ENCODE data around the gene NUP133.

DNA sequence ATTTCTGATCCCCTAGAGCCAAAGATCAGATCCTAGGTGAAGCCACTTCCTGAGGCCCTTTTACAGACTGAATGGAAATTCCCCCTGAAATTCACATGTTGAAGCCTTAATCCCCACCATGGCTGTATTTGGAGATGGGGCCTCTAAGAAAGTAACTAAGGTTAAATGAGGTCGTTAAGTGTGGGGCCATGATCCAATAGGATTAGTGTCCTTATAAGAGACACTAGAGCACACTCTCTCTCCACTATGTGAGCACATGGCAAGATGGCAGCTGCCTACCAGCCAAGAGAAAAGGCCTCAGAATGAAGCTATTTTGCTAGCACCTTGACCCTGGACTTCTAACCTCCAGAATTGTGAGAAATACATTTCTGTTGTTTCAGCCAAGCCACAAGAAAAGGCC lies 36.4 kb upstream of the NUP133 start:
- TF ChIP-seq MYC (IDR thresholded peaks at IDR 0.05; ENCODE audit: low read depth, low read length) = no peak
- no peak for TF ChIP-seq EZH2 (IDR thresholded peaks at IDR 0.05; ENCODE audit: borderline replicate concordance, low read depth, low read length, severe bottlenecking)
- no peak for TF ChIP-seq JUN (IDR thresholded peaks at IDR 0.05; ENCODE audit: borderline replicate concordance, insufficient read depth, insufficient read length, low read depth)
- TF ChIP-seq POLR2A (IDR thresholded peaks at IDR 0.05; ENCODE audit: low read depth, low read length) = no peak
- TF ChIP-seq, protein P1, sequence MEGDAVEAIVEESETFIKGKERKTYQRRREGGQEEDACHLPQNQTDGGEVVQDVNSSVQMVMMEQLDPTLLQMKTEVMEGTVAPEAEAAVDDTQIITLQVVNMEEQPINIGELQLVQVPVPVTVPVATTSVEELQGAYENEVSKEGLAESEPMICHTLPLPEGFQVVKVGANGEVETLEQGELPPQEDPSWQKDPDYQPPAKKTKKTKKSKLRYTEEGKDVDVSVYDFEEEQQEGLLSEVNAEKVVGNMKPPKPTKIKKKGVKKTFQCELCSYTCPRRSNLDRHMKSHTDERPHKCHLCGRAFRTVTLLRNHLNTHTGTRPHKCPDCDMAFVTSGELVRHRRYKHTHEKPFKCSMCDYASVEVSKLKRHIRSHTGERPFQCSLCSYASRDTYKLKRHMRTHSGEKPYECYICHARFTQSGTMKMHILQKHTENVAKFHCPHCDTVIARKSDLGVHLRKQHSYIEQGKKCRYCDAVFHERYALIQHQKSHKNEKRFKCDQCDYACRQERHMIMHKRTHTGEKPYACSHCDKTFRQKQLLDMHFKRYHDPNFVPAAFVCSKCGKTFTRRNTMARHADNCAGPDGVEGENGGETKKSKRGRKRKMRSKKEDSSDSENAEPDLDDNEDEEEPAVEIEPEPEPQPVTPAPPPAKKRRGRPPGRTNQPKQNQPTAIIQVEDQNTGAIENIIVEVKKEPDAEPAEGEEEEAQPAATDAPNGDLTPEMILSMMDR (IDR thresholded peaks at IDR 0.05; ENCODE audit: extremely low read depth in 1 of 2, insufficient read depth in 1 of 2, low read depth in 1 of 2, low read length in 2 of 2) = no peak
- no peak for TF ChIP-seq GATA2 (IDR thresholded peaks at IDR 0.05; ENCODE audit: insufficient read depth, insufficient read length, low read depth, low read length)
- no peak for TF ChIP-seq FOS (IDR thresholded peaks at IDR 0.05; ENCODE audit: borderline replicate concordance, insufficient read depth, low read length)
- TF ChIP-seq POLR2AphosphoS5 (IDR thresholded peaks at IDR 0.05; ENCODE audit: insufficient read depth, low read depth, low read length) = no peak
- TF ChIP-seq, protein P2, sequence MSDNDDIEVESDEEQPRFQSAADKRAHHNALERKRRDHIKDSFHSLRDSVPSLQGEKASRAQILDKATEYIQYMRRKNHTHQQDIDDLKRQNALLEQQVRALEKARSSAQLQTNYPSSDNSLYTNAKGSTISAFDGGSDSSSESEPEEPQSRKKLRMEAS (IDR thresholded peaks at IDR 0.05; ENCODE audit: insufficient read depth, insufficient read length) = no peak

All from endothelial cell of umbilical vein (primary cell).